ENCODE data around the gene PHF12. TPM values are rescaled to one million over a fixed set of nuclear protein-coding genes. Genes with fewer than 3 reads are reported as not detected.

The PHF12 gene
- total and polyA plus RNA-seq, 2 of the 4 experiments (the other 2 are of a cell fraction) = 24.4 to 25.6 TPM

- WGBS, 2 experiments (ENCODE audit: extremely low coverage in 2 of 2, insufficient read length in 1 of 2) = no CpG with 5 or more reads among the region's 1 CpG
- Histone ChIP-seq H4K5ac (ENCODE audit: low read depth, low read length) (no peak overlapping the region), H3K27me3 (ENCODE audit: control insufficient read depth, insufficient read depth, low read length) (no peaks in the 10 kb centered on the region), H3K4me1 (ENCODE audit: control insufficient read depth, insufficient read depth, low read length) (peaks cover 22% of the 10 kb centered on the region), H3K9me1 (ENCODE audit: insufficient read depth, low read length) (peaks cover 40% of the 10 kb centered on the region), H3K9me3 (ENCODE audit: control insufficient read depth, insufficient read depth, low read length) (no peaks in the 10 kb centered on the region), H3K23ac (ENCODE audit: low read depth, low read length) (no peak overlapping the region), H3K4ac (ENCODE audit: low read depth, low read length) (no peak overlapping the region), H2BK120ac (ENCODE audit: low read depth, low read length) (no peak overlapping the region), H3K56ac (ENCODE audit: extremely low read depth, insufficient read depth, low read length) (no peak overlapping the region), H3K4me2 (ENCODE audit: low read depth, low read length) (no peak overlapping the region), H2AK5ac (ENCODE audit: low read depth, low read length) (no peak overlapping the region), H4K8ac (ENCODE audit: low read depth in 2 of 2, low read length in 2 of 2) (no peak overlapping the region), H2AFZ (replicated peaks; ENCODE audit: low read length, poor library complexity) (no peak overlapping the region), H2AK9ac (replicated peaks; ENCODE audit: low read depth, low read length, poor library complexity) (no peak overlapping the region), H4K20me1 (ENCODE audit: insufficient read depth, low read length) (peaks cover 96% of the 10 kb centered on the region), H3K18ac (ENCODE audit: low read depth, low read length) (no peak overlapping the region), H4K91ac (ENCODE audit: insufficient read depth, low read depth, low read length) (no peak overlapping the region), H3K79me1 (ENCODE audit: low read depth in 1 of 2, low read length in 2 of 2) (peaks cover 27 to 86% of the 10 kb centered on the region in 2 experiments), H2BK20ac (ENCODE audit: low read depth, low read length) (no peak overlapping the region), H3K4me3 (ENCODE audit: insufficient read depth, low read depth, low read length) (no peak overlapping the region), H2BK5ac (ENCODE audit: low read depth, low read length, poor library complexity, severe bottlenecking) (no peak overlapping the region), H3K9ac (ENCODE audit: low read depth, low read length) (no peak overlapping the region), H2BK15ac (ENCODE audit: low read depth, low read length) (no peak overlapping the region), H3K36me3 (ENCODE audit: control insufficient read depth, insufficient read depth, low read length) (peaks cover 13% of the 10 kb centered on the region), H3K14ac (replicated peaks; ENCODE audit: low read depth, low read length) (no peak overlapping the region), H3K27ac (ENCODE audit: insufficient read depth, low read length) (no peak overlapping the region)
- intact Hi-C loops (cut with micrococcal nuclease) (no loop called here), dilution Hi-C loops (cut with HindIII; ENCODE audit: low sequenced_read_pairs, unreplicated experiment) (no loop called here), in situ Hi-C loops (cut with MboI; ENCODE audit: low sequenced_read_pairs) (no loop called here)
- DNase-seq (no peak), ATAC-seq (ENCODE audit: low read depth) (no peak)
- TF ChIP-seq CEBPB (IDR thresholded peaks at IDR 0.05; ENCODE audit: low read depth, low read length) = no peak
- TF ChIP-seq SMC3 (IDR thresholded peaks at IDR 0.05; ENCODE audit: low read depth, low read length) = no peak
- TF ChIP-seq RAD21 (IDR thresholded peaks at IDR 0.05; ENCODE audit: low read length) = no peak
- no peak for TF ChIP-seq POLR2A (IDR thresholded peaks at IDR 0.05; ENCODE audit: low read depth, low read length)
- no peak for TF ChIP-seq RFX5 (IDR thresholded peaks at IDR 0.05; ENCODE audit: low read depth, low read length)
- TF ChIP-seq MAZ (IDR thresholded peaks at IDR 0.05; ENCODE audit: borderline replicate concordance, low read depth, low read length) = no peak
- no peak for TF ChIP-seq ELK1 (IDR thresholded peaks at IDR 0.05; ENCODE audit: borderline replicate concordance, low read depth, low read length)
- no peak for TF ChIP-seq MXI1 (IDR thresholded peaks at IDR 0.05; ENCODE audit: borderline replicate concordance, low read depth, low read length)
- TF ChIP-seq NFE2L2 (IDR thresholded peaks at IDR 0.05; ENCODE audit: low read depth, low read length) = no peak
- TF ChIP-seq CHD1 (IDR thresholded peaks at IDR 0.05; ENCODE audit: low read depth, low read length) = no peak
- TF ChIP-seq CTCF (conservative IDR thresholded peaks at IDR 0.05; ENCODE audit: low read depth, low read length) = no peak
- no peak for TF ChIP-seq RCOR1 (IDR thresholded peaks at IDR 0.05; ENCODE audit: insufficient replicate concordance, low read length)
- no peak for TF ChIP-seq FOS (IDR thresholded peaks at IDR 0.05; ENCODE audit: low read depth, low read length)
- no peak for TF ChIP-seq MAFK (IDR thresholded peaks at IDR 0.05; ENCODE audit: low read depth, low read length)
- TF ChIP-seq USF2 (IDR thresholded peaks at IDR 0.05; ENCODE audit: low read depth, low read length) = no peak
- no peak for TF ChIP-seq BHLHE40 (IDR thresholded peaks at IDR 0.05; ENCODE audit: low read depth, low read length)
- ChIA-PET CTCF (interaction anchor here (0.6 kb wide), 1 partner anchor 160 kb away, joined by 4 read pairs; no protein-coding TSS in a partner anchor), POLR2A (ENCODE audit: unreplicated experiment) (interaction anchor here (0.6 kb wide), 1 partner anchor 16 kb away, joined by 5 read pairs; no protein-coding TSS in a partner anchor)
- no TSS peak for BruUV-seq (replicated peaks)
These were observed 10.1 kb downstream of the PHF12 start for GRCh38 chr17:28941251-28941650.
